GM21825 (cell line): ENCODE data around the gene ZNF230.

ENCODE experiments used
- ATAC-seq: cut with Tn5 transposase; IDR thresholded peaks from one replicate; pipeline ENCODE4 v1.9.1; 2021; ENCODE audit warnings: mild to moderate bottlenecking, moderate library complexity; ENCODE audit not compliant: unreplicated experiment

The ZNF230 gene

DNA sequence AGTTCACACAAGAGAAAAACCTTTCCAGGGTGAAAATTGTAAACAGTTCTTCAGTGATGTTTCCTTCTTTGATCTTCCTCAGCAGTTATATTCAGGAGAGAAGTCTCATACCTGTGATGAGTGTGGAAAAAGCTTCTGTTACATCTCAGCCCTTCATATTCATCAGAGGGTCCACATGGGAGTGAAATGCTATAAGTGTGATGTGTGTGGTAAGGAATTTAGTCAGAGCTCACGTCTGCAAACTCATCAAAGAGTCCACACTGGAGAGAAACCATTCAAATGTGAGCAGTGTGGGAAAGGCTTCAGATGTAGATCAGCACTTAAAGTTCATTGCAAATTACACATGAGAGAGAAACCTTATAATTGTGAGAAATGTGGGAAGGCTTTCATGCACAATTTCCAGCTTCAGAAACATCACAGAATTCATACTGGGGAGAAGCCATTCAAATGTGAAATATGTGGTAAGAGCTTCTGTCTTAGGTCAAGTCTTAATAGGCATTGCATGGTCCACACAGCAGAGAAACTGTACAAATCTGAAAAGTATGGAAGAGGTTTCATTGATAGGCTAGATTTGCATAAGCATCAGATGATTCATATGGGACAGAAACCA lies 29.3 kb downstream of the ZNF230 start:
- ATAC-seq: no peak

DNA sequence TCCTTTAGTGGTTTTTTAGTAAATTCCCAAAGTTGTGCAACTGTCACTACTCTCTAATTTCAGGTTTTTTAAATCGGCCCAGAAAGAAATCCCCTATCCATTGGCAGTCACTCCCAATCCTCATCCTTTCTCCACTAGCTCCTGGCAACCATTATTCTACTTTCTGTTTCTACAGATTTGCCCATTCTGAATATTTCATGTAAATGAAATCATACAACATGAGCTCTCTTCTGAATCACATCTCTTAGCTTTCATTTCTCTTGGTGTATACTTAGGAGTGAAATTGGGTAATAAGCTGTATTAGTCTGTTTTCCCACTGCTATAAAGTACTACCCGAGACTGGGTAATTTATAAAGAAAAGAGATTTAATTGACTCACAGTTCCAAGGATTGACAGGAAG lies 39.4 kb downstream of the ZNF230 start:
- no peak for ATAC-seq

DNA sequence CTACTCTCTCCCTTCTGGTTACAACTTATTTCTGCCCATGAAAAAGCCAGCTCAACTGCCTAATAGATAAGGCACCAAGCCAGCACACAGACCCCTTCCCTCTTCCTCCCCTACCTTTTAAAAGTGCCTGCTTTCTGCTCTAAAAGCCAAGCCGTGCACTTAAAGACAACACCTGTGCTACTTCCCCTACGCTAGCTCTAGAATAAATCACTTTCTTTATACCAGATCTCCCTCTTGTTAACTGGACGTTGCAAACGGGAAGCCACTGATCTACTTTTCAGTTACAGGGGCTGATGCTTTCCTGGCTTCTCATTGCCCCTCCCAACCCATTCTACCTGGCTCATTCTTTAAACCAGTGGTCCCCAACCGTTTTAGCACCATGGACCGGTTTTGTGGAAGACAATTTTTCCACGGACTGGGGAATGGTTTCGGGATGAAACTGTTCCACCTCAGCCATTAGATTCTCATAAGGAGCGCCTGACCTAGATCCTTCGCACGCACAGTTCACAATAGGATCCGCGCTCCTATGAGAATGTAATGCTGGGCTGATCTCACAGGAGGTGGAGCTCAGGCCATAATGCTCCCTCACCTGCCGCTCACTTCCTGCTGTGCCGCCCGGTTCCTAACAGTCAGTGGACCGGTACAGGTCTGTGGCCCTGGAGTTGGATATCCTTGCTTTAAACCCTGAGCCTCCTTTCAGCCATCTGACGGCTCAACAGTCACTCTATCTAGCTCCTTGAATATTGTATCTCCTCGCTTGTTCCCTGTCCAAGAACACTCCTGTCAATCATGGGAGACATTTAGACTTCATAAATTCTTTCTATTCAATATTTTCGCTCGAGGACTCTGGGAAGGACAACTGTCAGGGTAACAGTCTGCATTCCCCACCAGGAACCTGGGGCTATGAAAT lies 48.2 kb downstream of the ZNF230 start:
- ATAC-seq: peak; percentile 10

DNA sequence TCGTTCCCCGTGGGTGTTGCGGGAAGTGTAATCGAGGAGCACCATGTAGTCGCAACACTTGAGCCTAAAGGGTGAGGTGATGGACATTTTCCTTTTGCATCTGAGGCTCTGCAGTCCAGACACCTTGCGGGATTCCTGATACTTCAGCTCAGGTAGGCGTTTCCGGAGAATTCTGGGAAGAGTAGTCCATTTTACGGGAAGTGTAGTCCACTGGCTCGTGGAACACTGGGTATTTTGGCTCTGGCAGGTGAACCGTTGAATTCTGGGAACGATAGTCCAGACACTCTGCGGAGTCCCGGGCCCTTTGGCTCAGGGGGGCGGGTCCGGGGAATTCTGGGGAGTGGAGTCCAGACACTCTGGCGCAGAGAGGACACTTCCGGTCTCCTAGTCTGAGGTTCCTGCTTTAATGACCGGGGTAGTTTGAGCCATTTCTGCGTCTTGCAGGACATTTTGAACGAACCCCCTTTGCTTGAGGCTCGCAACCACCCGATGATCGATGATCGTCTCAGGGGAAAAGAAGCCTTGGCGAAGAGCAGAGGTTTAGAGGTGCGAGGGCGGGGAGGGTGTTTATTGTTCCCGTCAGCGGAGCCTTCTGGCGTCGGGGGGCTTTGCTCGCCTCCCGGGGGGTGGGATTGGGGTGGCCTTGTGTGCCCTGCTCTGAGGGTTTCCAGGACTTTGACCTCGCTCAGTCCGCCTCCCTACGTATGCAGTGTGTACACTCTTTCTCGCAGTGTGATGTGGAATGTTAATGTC lies 49.1 kb downstream of the ZNF230 start, which contains the start of gene ZNF223:
Gene ZNF223, plus strand, starts transcription at position 387 of the 753 bp plus-strand sequence. CDS start 3,141 bp downstream, outside the sequence.
- peak; percentile 81 for ATAC-seq

DNA sequence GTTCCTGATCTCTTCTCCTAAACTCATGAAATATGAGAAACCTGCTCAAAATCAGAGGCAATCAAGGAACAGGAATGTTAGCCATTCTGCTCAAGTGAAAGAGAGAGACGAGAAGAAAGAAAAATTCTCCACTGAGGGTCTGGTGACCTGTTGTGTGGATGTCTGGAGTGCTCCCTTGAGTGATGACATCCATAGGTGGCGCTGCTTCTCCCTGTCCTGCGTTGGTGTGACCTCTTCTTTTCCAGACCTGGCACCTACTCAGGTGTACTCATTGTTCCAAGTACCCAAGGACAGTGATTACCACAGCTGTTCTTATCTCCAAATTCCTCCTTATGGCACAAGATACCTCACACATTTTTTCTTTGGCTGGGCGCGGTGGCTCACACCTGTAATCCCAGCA lies 53.1 kb downstream of the ZNF230 start:
- no peak for ATAC-seq

DNA sequence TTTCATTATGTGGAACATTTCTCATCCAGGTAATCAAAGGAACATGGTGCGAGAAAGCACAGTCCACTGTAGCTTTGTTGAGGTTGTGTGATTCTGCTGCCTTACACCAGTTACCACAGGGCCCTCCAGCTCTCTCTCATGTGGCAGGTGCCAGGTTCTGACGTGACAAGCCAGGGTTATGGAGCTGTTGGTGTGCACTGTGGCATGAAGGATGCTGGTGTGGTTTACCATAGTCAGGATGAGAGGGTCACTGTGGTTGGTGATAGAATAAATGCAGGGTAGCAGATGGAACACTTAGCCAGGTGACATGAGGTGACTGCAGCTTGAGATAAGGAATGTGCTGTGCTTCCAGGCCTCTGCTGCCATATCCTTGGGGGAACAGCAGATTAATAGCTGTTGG lies 56.5 kb downstream of the ZNF230 start:
- ATAC-seq: no peak

DNA sequence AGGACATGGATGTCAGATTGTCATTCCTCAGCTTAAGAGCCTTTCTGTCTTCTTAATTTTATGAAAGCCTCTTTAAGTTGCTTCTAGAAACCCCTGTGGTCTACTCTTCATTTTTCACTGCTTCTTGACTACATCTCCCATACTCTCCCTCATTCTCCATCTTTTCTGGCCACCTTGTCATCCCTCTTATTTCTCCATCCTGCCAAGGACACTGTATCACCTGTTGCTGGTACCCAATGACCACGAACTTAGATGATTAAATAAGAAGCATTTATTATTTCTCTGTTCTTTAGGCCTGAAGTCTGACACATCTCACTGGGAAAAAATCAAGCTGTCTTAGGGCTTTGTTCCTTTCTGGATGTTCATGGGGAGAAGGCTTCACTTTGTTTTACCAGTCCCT lies 58.3 kb downstream of the ZNF230 start:
- no peak for ATAC-seq
